IPS DF 19.7 (cell line): ENCODE data around the gene EAF1.
"Not testable (repeated sequence)": the region's sequence is repeated elsewhere in the genome, so short reads cannot be mapped to it uniquely, and the experiment has no call there.

Source experiments
- DNase-seq: peaks from one replicate; pipeline ENCODE4 v3.0.0-alpha.2; 2013; ENCODE audit warnings: low read depth, low spot score

Gene EAF1

DNA sequence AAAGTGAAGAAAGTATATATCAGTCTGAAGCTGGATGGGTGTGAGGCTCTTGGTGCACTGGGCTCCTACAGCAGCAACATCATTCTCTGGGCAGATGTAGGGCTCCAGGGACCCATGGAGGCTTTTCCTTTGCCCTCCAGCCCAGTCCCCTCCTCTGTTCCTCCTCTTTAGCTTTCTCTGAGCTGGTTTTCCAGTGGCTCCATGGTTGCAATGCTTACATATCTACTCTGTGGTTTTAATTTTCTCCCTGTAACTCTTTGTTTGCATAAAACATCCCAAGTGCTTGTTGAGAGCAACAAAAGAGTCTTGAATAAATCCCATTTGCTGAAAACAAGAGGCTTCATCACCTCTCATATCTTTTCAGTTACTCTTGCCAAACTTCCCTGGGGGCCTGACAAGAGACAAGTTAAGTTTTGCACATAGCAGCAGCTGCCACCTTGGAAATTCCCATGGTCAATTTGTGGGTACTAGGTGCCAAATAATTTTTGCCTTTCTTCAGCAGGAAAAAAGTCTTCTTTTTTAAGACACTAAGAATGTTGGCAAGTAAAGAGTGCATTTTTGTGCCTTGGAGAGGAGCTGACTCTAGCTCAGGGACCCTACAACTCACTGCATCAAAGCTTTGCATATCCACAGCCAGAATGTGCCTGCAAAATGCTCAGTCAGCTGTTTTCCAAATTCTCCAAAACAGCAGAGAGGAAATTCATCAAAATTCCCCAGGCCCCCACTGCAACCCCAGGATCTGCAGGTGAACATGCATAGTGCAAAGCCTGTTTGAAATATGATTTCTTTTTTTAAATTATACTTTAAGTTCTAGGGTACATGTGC, 52.2 kb downstream of the EAF1 start:
- DNase-seq: no peak

GRCh38 chr3:15484551-15484950, 57.2 kb downstream of the EAF1 start:
- DNase-seq: not testable (repeated sequence)

GRCh38 chr3:15486020-15486419, 58.6 kb downstream of the EAF1 start:
- DNase-seq: no peak

DNA sequence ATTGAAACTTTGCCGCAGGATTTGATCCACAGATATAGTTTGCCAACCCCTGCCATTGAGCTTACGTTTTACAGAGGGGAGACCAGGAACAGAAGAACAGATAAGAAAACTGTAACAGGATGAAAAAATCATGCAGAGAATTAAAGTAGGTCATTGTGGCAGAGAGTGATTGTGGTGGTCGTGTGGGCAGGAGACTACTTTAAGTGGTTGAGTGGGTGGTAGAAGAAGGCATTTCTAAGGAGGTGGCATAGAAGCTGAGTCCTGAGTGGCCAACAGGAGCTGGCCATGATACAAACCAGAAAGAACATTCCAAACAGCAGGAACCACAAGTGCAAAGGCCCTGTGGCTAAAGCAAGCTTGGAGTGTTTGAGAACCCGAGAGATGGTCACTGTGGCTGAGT, 59.6 kb downstream of the EAF1 start:
- DNase-seq: no peak

- DNase-seq: no peak
Measured at GRCh38 chr3:15488002-15488401, 60.6 kb downstream of the EAF1 start.

- no peak for DNase-seq
Measured at GRCh38 chr3:15490158-15490557, 62.8 kb downstream of the EAF1 start.

GRCh38 chr3:15491143-15491542, 63.7 kb downstream of the EAF1 start:
- DNase-seq: no peak
